T47D (cell line): ENCODE data around the gene C17orf100.

Experiments
- DNase-seq, 2 experiments: peaks; one replicate each; pipeline versions ENCODE4 v3.0.0 to v3.0.0-alpha.2; 2011 to 2012; ENCODE audit warnings: low read depth in 1 of 2, low spot score in 1 of 2
- JUND ChIP-seq: IDR thresholded peaks from 2 replicates; pipeline ENCODE4 v1.6.1; 2012; ENCODE audit warnings: low read depth
- in situ Hi-C: cut with HindIII; loops from 2 replicates; pipeline ENCODE4 v1.10.0; 2016; ENCODE audit warnings: low sequenced_read_pairs, low pct_unique_long_range_greater_than_20kb

C17orf100 gene

DNA sequence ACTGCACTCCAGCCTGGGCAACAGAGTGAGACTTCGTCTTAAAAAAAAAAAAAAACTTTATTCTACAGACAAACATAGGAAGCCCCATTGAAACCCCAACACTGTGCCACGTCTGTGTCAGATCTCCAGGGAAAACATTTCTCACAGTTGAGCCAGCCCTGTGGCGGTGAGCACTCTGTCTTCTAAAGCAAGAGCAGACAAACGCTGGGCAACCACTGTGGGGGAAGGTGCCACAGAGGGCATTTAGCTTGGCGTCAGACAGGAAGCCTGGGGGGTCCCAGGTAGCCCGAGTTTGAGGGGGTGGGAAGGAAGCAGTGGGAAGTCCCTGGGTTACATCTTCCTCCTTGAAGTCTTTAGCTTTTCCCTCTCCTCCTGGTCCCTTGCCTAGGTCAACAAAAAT is 16.0 kb downstream of the C17orf100 start:
- in situ Hi-C loops, result no loop called here
- TF ChIP-seq JUND, result no peak
- no peak for DNase-seq

DNA sequence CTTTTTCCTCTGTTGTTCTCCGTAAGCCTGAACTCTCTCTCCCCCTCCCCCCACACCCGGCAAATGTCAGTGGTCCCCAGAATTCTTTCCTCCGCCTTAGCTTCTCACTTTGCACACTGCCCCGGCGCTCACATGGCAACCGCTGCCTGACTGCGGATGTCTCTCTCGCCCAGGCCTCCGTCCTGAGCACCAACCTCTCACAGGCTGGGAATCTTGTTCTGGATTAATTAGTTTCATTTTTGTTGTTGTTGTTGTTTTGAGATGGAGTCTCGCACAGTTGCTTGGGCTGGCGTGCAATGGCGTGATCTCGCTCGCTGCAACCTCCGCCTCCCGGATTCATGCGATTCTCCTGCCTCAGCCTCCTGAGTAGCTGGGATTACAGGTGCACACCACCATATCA is 16.7 kb downstream of the C17orf100 start:
- in situ Hi-C loops, result no loop called here
- DNase-seq, result no peak
- no peak for TF ChIP-seq JUND

DNA sequence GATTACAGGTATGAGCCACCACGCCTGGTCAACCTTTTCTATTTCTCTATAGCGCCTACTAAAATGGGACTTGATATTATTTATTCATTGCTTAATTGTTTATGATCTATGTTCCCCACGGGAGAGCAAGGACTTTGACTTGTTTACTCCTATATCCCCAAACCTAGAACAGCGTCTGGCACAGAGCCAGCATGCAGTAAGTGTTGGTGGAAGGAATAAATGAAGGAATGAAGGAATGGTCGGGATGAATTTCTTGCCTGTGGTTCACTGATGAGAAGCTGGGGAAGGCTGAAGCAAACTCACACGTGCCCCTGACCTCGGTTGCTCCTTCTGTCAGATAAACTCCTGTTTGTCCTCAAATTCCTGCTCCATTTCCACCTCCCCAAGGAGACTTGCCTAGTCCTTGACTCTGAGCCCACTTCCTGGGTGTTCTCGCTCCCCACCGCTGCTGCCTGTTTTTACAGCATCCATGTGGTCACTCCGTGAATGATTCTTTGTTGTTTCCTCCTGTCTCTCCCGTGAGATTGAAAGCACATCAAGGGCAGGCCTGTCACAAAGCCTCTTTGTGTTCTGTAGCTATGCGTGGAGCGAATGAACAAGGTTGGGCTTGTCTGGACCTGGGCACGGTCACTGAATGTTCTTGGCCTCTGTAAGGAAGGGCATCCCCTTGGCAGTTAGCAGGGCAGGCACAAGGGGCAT is 17.3 kb downstream of the C17orf100 start:
- TF ChIP-seq JUND, result no peak
- in situ Hi-C loops, result no loop called here
- no peak for DNase-seq

DNA sequence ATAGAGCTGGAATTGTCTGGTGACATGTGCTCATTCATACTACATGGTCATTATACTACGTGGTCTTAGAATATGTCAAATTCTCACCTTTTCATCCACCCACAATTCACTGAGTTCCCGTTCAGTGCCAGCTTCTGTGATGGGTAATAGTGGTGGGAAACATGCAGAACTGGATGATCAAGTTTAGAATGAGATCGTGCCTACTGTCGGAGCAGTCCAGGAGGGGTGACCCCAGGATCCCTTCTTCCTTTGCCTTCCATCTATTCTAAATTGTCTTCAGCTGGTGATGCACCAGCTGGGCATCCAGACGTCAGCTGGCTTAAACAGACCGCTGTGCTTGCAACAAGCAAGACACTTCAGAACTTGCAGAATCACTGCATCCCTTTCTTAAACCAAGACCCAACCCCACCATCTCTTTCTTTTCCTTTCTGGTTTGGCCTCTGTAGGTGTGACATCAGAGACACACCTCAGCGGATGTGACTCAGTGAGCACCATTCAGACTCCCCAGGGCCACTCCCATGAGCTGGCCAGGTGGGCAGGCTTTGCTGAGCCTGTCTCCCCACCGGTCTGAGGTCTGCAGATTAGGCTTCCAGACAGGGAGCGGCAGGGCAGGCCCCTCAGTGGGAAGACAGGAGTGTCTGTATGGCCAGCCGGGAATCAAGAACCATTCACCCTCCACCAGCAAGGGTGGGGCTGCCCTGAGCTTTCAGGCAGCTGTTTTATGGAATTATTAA is 18.1 kb downstream of the C17orf100 start:
- no peak for DNase-seq
- TF ChIP-seq JUND, result no peak
- in situ Hi-C loops, result no loop called here

DNA sequence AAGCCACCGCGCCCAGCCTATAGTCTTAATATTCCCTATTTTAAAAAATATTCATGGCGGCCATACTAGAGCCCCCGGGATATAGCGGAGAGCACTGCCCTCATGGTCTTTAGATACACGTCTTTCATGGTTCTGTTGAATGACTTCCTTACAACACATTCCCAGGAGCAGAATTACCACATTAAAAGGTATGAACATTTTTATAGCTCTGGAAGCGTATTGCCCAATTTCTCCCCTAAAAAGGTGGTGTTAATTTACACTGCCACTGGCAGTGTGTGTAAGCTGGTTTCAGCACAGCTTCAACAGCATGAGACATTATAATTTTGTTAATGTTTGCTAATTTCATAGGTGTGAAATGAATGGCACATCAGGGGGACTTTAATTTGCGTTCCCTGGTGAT is 19.0 kb downstream of the C17orf100 start:
- no peak for DNase-seq
- TF ChIP-seq JUND, result no peak
- in situ Hi-C loops, result no loop called here

DNA sequence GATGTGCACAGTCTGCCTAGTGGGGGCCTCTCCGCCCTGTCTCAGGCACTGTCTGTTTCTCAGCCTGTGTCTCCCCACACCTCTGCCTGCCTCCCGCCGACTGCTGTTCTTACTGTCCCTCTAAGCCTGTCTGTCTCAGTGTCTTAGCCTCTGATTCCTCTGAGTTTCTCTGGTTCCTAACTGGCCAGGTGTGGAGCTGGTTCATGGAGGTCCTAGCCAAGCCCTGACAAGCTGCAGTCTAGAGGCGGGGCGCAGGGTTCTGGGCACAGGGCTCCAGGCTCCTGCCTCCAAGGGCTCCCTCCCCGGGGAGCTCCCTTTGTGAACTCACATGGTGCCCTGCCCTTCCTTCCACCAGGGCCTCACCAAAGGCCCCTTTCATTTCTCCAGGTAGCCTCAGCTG is 19.4 kb downstream of the C17orf100 start:
- in situ Hi-C loops, result no loop called here
- TF ChIP-seq JUND, result no peak
- no peak for DNase-seq

DNA sequence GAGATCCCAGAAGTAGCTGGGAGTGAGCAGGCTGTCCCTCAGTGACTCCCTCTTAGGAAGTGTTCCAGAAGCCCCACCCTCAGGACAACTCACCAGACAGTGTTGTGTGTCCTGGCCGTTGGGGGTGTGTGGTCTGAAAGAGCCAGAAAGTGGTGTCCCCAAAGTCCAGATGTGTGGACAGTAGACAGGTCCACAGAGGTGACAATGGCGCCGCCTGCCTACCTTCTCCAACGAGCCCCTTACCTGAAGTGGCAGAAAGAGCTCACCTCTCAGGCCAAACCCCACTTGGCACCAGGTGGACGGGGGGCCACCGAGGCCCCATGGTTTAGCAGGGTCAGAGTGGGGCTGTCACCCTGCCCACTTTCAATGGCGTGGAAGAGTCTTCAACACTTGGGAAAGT is 19.9 kb downstream of the C17orf100 start:
- in situ Hi-C loops, result no loop called here
- no peak for TF ChIP-seq JUND
- no peak for DNase-seq

DNA sequence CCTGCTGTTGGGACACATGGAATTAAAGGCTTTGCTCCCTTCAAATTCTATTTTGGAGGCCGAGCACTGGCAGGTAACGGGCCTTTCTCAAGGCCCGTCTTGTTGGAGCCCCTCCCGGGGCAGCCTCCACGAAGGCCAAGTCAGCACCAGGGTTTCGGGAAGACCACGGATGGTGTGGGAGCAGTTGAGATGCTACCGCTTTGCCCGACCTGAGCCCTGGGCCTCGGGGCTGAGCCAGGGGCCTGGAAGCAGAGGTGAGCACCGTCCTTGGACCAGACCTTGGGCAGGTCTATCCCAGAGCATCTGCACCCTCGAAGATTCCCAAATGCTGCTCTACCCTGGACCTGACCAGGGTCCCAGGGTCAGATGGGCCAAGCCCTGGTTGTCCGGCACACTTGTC is 23.0 kb downstream of the C17orf100 start:
- DNase-seq, result no peak
- in situ Hi-C loops, result no loop called here
- no peak for TF ChIP-seq JUND

DNA sequence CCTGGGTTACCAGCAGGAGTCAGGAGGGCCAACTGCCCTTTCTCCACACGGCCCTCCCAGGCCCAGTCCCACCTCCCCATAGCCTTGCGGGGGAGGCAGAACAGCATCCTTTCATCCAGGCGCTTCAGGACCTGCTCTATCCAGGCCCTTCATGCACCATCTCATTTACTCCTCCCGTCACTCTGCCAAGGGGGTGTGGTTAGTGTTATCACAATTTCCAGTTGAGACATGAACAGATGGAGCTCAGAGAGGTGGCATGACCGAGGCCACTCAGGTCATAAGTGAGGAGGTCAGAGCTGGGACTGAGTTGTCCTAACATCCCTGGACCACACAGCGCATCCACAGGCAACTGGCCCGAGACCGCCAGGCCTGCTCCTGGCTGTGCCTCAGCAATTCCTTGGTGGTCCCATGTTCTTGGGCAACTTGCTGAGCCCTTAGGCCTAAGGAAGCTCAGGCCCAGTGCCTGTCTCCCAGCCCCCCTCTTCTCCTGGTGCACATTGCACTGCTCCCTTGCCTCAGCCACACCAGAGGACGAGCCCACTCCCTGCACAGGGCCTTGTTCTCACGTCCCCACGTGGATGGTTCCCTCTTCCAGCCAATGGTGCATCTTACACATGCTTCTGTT is 23.8 kb downstream of the C17orf100 start:
- DNase-seq, result no peak
- TF ChIP-seq JUND, result no peak
- in situ Hi-C loops, result no loop called here

- no peak for TF ChIP-seq JUND
- in situ Hi-C loops, result no loop called here
- DNase-seq, result no peak
Observed at GRCh38 chr17:6676802-6677157, 25.2 kb downstream of the C17orf100 start.

- in situ Hi-C loops, result no loop called here
- no peak for DNase-seq
- no peak for TF ChIP-seq JUND
Observed at GRCh38 chr17:6677158-6677831, 25.7 kb downstream of the C17orf100 start.

- no peak for TF ChIP-seq JUND
- no peak for DNase-seq
- in situ Hi-C loops, result no loop called here
Observed at GRCh38 chr17:6677946-6678345, 26.4 kb downstream of the C17orf100 start.

DNA sequence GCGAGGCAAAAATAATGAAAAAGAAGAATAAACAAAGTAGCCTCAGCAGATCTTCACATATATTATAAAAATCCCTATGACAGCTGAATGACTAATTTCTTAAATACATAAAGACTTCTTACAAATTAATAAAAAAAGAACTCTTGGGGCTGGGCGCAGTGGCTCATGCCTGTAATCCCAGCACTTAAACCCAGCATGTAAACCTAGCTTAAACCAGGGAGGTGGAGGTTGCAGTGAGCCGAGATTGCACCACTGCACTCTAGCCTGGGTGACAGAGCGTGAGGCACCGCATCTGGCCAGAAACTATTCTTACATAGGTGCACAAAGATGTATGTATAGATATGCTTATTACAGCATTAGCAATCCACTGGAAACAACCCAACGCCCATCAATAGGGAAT is 27.7 kb downstream of the C17orf100 start:
- in situ Hi-C loops, result no loop called here
- TF ChIP-seq JUND, result no peak
- DNase-seq, result no peak
